ENCODE data around the gene TMEM131. TPM values are rescaled to one million over a fixed set of nuclear protein-coding genes. Genes with fewer than 3 reads are reported as not detected.

TMEM131 gene
- total RNA-seq, 1 donor from 2014 or later = 16.8 TPM

- Histone ChIP-seq H3K4me3 (ENCODE audit: low read depth, low read length) (no peak overlapping the region), H3K27me3 (ENCODE audit: control insufficient read depth, insufficient read depth, low read length) (peaks cover 4% of the 10 kb centered on the region), H3K36me3 (ENCODE audit: control insufficient read depth, insufficient read depth, low read length) (no peaks in the 10 kb centered on the region)
- TF ChIP-seq CTCF (IDR thresholded peaks at IDR 0.05; ENCODE audit: insufficient read depth, low read length, poor library complexity, severe bottlenecking) = no peak
- DNase-seq (ENCODE audit: low read depth) = no peak
Measured at GRCh38 chr2:98037206-98037605, 41.5 kb upstream of the TMEM131 start.

GRCh38 chr2:98036349-98037000 lies 40.7 kb upstream of the TMEM131 start:
- no peak for DNase-seq (ENCODE audit: low read depth)
- H3K36me3 ChIP-seq (ENCODE audit: control insufficient read depth, insufficient read depth, low read length) = no peaks in the 10 kb centered on the region
- peaks cover 4% of the 10 kb centered on the region for H3K27me3 ChIP-seq (ENCODE audit: control insufficient read depth, insufficient read depth, low read length)
- H3K4me3 ChIP-seq (ENCODE audit: low read depth, low read length) = no peak overlapping the region
- no peak for TF ChIP-seq CTCF (IDR thresholded peaks at IDR 0.05; ENCODE audit: insufficient read depth, low read length, poor library complexity, severe bottlenecking)

- no peaks in the 10 kb centered on the region for H3K36me3 ChIP-seq (ENCODE audit: control insufficient read depth, insufficient read depth, low read length)
- no peak for TF ChIP-seq CTCF (IDR thresholded peaks at IDR 0.05; ENCODE audit: insufficient read depth, low read length, poor library complexity, severe bottlenecking)
- DNase-seq (ENCODE audit: low read depth) = no peak
- H3K4me3 ChIP-seq (ENCODE audit: low read depth, low read length) = no peak overlapping the region
- H3K27me3 ChIP-seq (ENCODE audit: control insufficient read depth, insufficient read depth, low read length) = peaks cover 2% of the 10 kb centered on the region
Measured at GRCh38 chr2:98034745-98035144, 39.0 kb upstream of the TMEM131 start.

- H3K36me3 ChIP-seq (ENCODE audit: control insufficient read depth, insufficient read depth, low read length) = no peaks in the 10 kb centered on the region
- H3K27me3 ChIP-seq (ENCODE audit: control insufficient read depth, insufficient read depth, low read length) = peaks cover 2% of the 10 kb centered on the region
- H3K4me3 ChIP-seq (ENCODE audit: low read depth, low read length) = no peak overlapping the region
- no peak for TF ChIP-seq CTCF (IDR thresholded peaks at IDR 0.05; ENCODE audit: insufficient read depth, low read length, poor library complexity, severe bottlenecking)
- no peak for DNase-seq (ENCODE audit: low read depth)
Measured at GRCh38 chr2:98032086-98032485, 36.3 kb upstream of the TMEM131 start.

GRCh38 chr2:98029718-98030222 lies 34.0 kb upstream of the TMEM131 start:
- no peaks in the 10 kb centered on the region for H3K36me3 ChIP-seq (ENCODE audit: control insufficient read depth, insufficient read depth, low read length)
- no peak overlapping the region for H3K4me3 ChIP-seq (ENCODE audit: low read depth, low read length)
- no peak for DNase-seq (ENCODE audit: low read depth)
- TF ChIP-seq CTCF (IDR thresholded peaks at IDR 0.05; ENCODE audit: insufficient read depth, low read length, poor library complexity, severe bottlenecking) = no peak
- H3K27me3 ChIP-seq (ENCODE audit: control insufficient read depth, insufficient read depth, low read length) = no peaks in the 10 kb centered on the region
